Measurements from ENCODE around the gene EVI2A.

Gene EVI2A

DNA sequence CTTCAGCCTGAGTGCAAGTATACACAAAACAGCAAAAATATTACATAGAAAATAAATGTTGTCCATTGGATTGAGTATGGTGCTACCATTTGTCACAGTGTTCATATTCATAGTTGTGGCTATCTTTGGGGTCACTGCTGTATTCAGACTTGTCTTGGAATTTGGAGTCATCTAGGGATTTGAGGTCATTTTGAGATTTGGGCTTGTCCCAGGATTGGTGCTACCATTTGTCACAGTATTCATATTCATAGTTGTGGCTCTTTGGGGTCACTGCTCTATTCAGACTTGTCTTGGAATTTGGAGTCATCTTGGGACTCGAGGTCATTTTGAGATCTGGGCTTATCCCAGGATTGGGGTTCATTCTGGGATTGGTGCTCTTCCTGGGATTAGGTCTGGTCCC lies 49.2 kb downstream of the EVI2A start:
- DNase-seq = no peak

DNA sequence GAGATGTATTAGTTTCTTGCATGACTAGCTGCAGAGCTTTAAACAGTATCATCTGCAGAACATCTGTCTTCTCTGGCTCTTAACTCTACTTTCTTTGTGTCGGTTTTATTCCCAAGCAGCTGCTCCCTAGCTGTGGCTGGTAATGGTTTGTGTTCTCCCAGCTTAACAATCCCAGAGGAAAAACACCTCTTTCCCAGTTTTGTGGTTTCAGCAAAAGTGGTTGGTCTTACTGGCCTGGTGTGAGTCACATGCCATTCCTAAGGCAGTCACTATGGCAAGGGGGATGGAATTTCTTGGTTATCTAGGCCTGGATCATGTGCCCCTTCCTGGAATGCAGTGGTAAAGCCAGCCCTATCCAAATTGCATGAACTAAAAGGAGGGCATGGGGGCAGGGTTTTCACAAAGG lies 51.8 kb downstream of the EVI2A start:
- no peak for DNase-seq

- no peak for DNase-seq
Observed at GRCh38 chr17:31269036-31269577, 52.3 kb downstream of the EVI2A start.
